ENCODE data around the gene ACSM5.

ACSM5 gene

DNA sequence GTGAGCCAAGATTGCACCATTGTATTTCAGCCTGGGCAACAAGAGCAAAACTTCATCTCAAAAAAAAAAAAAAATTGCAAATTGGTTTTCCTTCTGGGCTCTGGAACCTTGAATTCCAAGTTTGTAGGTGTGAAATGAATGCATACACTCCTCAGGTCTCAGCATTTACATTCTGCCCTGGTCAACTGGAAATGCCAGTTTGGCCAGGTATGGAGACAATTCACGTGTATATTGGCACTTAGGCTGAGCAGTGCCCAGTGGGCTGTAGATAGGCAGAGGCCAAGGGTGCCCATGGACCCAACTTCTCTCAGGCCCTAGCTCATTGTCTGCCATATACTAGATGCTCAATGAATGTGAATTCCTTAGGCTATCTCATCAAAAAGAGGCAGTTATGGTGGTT lies 20.5 kb upstream of the ACSM5 start:
- DNase-seq (ENCODE audit: low read depth), result no peak
- TF ChIP-seq, protein P1, sequence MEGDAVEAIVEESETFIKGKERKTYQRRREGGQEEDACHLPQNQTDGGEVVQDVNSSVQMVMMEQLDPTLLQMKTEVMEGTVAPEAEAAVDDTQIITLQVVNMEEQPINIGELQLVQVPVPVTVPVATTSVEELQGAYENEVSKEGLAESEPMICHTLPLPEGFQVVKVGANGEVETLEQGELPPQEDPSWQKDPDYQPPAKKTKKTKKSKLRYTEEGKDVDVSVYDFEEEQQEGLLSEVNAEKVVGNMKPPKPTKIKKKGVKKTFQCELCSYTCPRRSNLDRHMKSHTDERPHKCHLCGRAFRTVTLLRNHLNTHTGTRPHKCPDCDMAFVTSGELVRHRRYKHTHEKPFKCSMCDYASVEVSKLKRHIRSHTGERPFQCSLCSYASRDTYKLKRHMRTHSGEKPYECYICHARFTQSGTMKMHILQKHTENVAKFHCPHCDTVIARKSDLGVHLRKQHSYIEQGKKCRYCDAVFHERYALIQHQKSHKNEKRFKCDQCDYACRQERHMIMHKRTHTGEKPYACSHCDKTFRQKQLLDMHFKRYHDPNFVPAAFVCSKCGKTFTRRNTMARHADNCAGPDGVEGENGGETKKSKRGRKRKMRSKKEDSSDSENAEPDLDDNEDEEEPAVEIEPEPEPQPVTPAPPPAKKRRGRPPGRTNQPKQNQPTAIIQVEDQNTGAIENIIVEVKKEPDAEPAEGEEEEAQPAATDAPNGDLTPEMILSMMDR (IDR thresholded peaks at IDR 0.05; ENCODE audit: insufficient read depth, low read depth, low read length, missing control alignments), result no peak

DNA sequence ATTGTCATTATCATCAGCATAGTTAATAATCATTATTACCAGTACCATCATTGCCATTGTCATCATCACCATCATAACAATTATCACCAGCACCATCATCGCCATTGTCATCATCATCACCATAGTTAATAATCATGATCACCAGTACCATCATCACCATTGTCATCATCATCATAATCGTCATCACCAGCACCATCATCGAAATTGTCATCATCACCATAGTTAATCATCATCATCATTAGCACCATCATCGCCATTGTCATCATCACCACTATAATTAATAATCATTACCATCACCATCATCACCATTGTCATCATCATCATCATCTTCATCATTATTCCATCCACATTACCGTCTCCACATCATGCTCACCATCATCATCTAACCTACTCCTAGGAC lies 18.3 kb upstream of the ACSM5 start:
- TF ChIP-seq, protein P1 (IDR thresholded peaks at IDR 0.05; ENCODE audit: insufficient read depth, low read depth, low read length, missing control alignments), result no peak
- no peak overlapping the region for H3K4me3 ChIP-seq (ENCODE audit: low read length)
- no peak for DNase-seq (ENCODE audit: low read depth)

More for the DNA sequence above, 20.5 kb upstream of the ACSM5 start:
- no peak overlapping the region for H3K4me3 ChIP-seq (ENCODE audit: low read length)

DNA sequence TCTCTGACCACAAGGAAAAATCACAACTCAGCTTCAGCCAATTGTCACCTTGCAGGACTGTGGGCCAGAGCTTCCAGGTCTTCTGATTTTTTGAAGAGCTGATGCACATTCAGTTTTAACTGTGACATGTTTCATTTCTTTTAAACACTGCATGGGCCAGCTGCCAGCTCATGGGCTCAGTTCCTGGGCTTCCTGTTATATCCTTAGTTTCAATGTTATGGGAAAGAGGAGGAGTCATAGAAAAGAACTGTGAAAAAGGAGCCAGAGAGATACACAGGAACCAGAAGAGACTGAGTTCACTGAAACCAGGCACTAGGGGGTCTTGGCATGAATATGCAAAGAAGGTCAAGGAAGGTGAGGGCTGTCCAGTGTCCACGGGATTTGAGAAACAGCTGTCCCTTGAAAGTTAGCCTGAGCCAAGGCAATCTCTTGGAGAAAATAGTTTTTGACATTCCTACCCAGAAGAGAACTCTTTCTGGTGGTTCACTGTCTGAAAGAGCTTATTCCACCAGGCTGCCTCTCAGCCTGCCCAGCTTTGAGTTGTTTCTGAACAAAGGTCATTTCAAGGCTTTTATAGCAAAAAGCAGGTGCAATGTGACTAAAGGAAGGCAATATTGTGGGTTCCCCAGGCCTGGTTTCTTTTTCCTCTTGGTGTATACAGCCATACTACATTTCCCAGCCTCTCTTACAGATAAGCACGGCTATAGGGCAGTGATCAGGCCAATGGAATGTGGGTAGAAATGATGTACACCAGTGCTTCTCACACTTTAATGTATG lies 15.3 kb upstream of the ACSM5 start:
- no peak overlapping the region for H3K4me3 ChIP-seq (ENCODE audit: low read length)
- TF ChIP-seq, protein P1 (IDR thresholded peaks at IDR 0.05; ENCODE audit: insufficient read depth, low read depth, low read length, missing control alignments), result no peak
- DNase-seq (ENCODE audit: low read depth), result no peak

DNA sequence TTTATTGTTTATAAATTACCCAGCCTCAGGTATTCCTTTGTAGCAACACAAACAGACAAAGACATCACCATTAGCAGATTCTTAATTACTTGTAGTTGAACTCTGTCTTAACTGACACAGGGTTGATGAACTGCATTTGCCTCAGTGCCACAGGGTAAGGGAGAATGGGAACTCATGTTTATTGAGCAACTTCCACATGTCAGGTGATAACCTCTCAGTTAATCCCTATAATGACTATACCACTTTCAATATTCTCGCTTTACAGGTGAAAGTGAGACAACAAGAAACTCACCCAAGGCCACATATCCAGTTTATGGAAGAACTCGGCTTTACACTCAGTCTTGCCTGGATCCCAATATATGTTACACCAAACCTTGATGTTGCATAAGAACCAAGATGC lies 13.4 kb upstream of the ACSM5 start:
- no peak overlapping the region for H3K4me3 ChIP-seq (ENCODE audit: low read length)
- TF ChIP-seq, protein P1 (IDR thresholded peaks at IDR 0.05; ENCODE audit: insufficient read depth, low read depth, low read length, missing control alignments), result no peak

DNA sequence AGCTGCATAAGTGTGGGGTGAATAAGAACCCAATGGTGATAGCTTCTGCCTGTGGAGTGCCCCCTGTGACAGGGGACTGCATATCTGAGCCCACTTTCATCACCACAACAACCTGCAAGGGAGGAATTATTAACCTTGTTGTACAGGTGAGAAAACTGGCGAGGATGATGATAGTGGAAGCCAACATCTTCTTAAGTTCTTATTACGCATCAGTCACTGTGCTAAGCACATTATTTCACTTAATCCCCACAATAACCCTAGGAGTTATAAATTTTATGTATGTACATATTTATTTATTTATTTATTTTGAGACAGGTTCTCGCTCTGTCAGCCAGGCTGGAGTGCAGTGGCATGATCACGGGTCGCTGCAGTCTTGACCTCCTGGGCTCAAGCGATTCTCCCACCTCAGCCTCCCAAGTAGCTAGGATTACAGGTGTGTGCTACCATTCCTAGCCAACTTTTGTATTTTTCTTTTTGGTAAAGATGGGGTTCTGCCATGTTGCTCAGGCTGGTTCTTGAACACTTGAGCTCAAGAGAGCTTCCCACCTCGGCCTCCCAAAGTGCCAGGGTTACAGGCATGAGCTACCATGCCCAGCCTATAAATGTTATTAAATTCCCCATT lies 12.4 kb upstream of the ACSM5 start:
- DNase-seq (ENCODE audit: low read depth), result no peak

More for the DNA sequence above, 13.4 kb upstream of the ACSM5 start:
- no peak for DNase-seq (ENCODE audit: low read depth)

DNA sequence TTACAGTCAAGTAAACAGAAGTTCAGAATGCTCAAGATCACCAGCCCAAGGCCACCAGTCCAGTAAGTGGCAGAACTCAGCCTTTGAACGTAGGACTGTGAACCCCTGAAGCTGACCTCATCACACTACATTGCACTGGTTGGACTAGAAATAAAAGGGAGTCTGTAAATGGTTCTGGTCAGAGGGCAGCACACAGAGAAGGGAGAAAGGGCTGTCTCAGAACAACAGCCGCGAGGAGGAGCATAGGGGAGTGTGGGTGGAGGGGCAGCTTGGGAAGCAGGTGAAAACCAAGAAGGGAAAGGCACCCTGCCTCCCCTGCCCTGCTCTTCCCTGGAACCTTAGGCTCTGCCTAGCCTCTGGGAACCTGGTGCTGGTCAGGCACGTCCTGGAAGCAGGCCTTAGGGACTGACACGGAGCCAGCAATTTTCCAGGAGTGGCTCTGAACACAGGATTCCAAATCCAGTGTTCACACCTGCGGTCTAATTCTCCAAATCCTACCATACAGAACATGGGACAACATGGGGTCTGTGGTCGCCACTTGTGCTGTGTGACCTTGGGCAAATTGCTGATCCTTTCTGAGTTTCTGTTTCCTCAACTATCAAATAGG lies 11.8 kb upstream of the ACSM5 start:
- no peak overlapping the region for H3K4me3 ChIP-seq (ENCODE audit: low read length)
- no peak for DNase-seq (ENCODE audit: low read depth)
- TF ChIP-seq, protein P1 (IDR thresholded peaks at IDR 0.05; ENCODE audit: insufficient read depth, low read depth, low read length, missing control alignments), result no peak

More for the DNA sequence above, 12.4 kb upstream of the ACSM5 start:
- TF ChIP-seq, protein P1 (IDR thresholded peaks at IDR 0.05; ENCODE audit: insufficient read depth, low read depth, low read length, missing control alignments), result no peak
- H3K4me3 ChIP-seq (ENCODE audit: low read length), result no peak overlapping the region
